Activated B cell treated with CpG ODN at 0.5 μM for 24 hours (primary cell): ENCODE results near the gene SOX5. TPM values are rescaled to one million over a fixed set of nuclear protein-coding genes. Genes with fewer than 3 reads are reported as not detected.

Experiments used
- ATAC-seq: fragments of 200-7000 bp; cut with Tn5 transposase; one replicate; pipeline ENCODE4 v1.10.0; 2021; ENCODE audit warnings: low read depth, mild to moderate bottlenecking, moderate library complexity
- CTCF ChIA-PET: fragments of 350-600 bp; sonication (Branson Sonifier 250); formaldehyde crosslinking; loops from one replicate; lab custom pipeline; 2021; ENCODE audit warnings: antibody characterized with exemption; lab: Charles Lee
- POLR2A ChIA-PET: fragments of 350-600 bp; sonication (Branson Sonifier 250); formaldehyde crosslinking; loops from one replicate; lab custom pipeline; 2021; ENCODE audit warnings: antibody characterized with exemption; lab: Charles Lee
- DNase-seq: peaks from one replicate; pipeline ENCODE4 v3.0.0; 2022
- H3K27ac Mint-ChIP-seq: one replicate; pipeline ENCODE4 v1.8.0; 2020; ENCODE audit warnings: mixed read lengths
- H3K27me3 Mint-ChIP-seq: one replicate; pipeline ENCODE4 v1.8.0; 2021; ENCODE audit warnings: mixed read lengths
- H3K36me3 Mint-ChIP-seq: one replicate; pipeline ENCODE4 v1.8.0; 2021; ENCODE audit warnings: low read depth, mixed read lengths
- H3K4me1 Mint-ChIP-seq: one replicate; pipeline ENCODE4 v1.8.0; 2021; ENCODE audit warnings: mixed read lengths
- H3K4me3 Mint-ChIP-seq: one replicate; pipeline ENCODE4 v1.8.0; 2020; ENCODE audit warnings: mild to moderate bottlenecking, mixed read lengths
- H3K9me3 Mint-ChIP-seq: one replicate; pipeline ENCODE4 v1.8.0; 2020; ENCODE audit warnings: mixed read lengths
- CTCF ChIP-seq: fragments of 200-600 bp; IDR thresholded peaks from one replicate; pipeline ENCODE4 v1.8.0; 2022; ENCODE audit warnings: antibody characterized with exemption, mild to moderate bottlenecking
- intact Hi-C: fragments of 100-400 bp; cut with micrococcal nuclease; formaldehyde crosslinking; loops from one replicate; pipeline ENCODE4 v1.15.1; 2024
- total RNA-seq: library from RNA; stranded (reverse); gene quantifications from 2 replicates; pipeline ENCODE4 v1.2.3, GENCODE V29; 2022

The SOX5 gene
- 80.5 and 85.5 TPM in 2 replicates for total RNA-seq

- Mint-ChIP-seq H3K4me1 (peaks cover 2% of the 10 kb centered on the region), H3K27ac (no peak within 1 kb of the TSS), H3K4me3 (no peak within 1 kb of the TSS), H3K27me3 (no peaks in the 10 kb centered on the region), H3K36me3 (no peaks in the 10 kb centered on the region), H3K9me3 (no peaks in the 10 kb centered on the region)
- CTCF ChIA-PET, result no interaction called here
- TF ChIP-seq CTCF, result no peak
- DNase-seq (no peak), ATAC-seq (no peak)
- intact Hi-C loops, result no loop called here
- POLR2A ChIA-PET, result no interaction called here
These were observed at the start of gene SOX5 for GRCh38 chr12:23949348-23950209. Gene SOX5, minus strand, starts transcription at chr12:23949670. Its CDS starts 69 bp downstream, at chr12:23949601.

- ATAC-seq (no peak), DNase-seq (no peak)
- Mint-ChIP-seq H3K27ac (no peak overlapping the region), H3K36me3 (no peaks in the 10 kb centered on the region), H3K4me3 (no peak overlapping the region), H3K4me1 (no peaks in the 10 kb centered on the region), H3K9me3 (no peaks in the 10 kb centered on the region), H3K27me3 (no peaks in the 10 kb centered on the region)
- CTCF ChIA-PET, result no interaction called here
- POLR2A ChIA-PET, result no interaction called here
- intact Hi-C loops, result no loop called here
- no peak for TF ChIP-seq CTCF
These were observed 37.6 kb upstream of the SOX5 start for GRCh38 chr12:23987046-23987445.

- H3K36me3 Mint-ChIP-seq, result no peaks in the 10 kb centered on the region
- no peak for TF ChIP-seq CTCF
- CTCF ChIA-PET, result no interaction called here
- ATAC-seq, result no peak
- no peak overlapping the region for H3K27ac Mint-ChIP-seq
- no peaks in the 10 kb centered on the region for H3K27me3 Mint-ChIP-seq
- no peak overlapping the region for H3K4me3 Mint-ChIP-seq
- H3K4me1 Mint-ChIP-seq, result no peaks in the 10 kb centered on the region
- intact Hi-C loops, result no loop called here
- no peak for DNase-seq
- POLR2A ChIA-PET, result no interaction called here
- H3K9me3 Mint-ChIP-seq, result no peaks in the 10 kb centered on the region
These were observed 31.4 kb upstream of the SOX5 start for GRCh38 chr12:23980826-23981225.

- ChIA-PET CTCF (no interaction called here), POLR2A (no interaction called here)
- H3K27ac Mint-ChIP-seq, result no peak overlapping the region
- DNase-seq (no peak), ATAC-seq (no peak)
- H3K4me3 Mint-ChIP-seq, result no peak overlapping the region
- H3K36me3 Mint-ChIP-seq, result no peaks in the 10 kb centered on the region
- H3K27me3 Mint-ChIP-seq, result no peaks in the 10 kb centered on the region
- no peak for TF ChIP-seq CTCF
- intact Hi-C loops, result no loop called here
- H3K9me3 Mint-ChIP-seq, result no peaks in the 10 kb centered on the region
- no peaks in the 10 kb centered on the region for H3K4me1 Mint-ChIP-seq
These were observed 15.3 kb upstream of the SOX5 start for GRCh38 chr12:23964812-23965211.

- Mint-ChIP-seq H3K4me3 (no peak overlapping the region), H3K27me3 (no peaks in the 10 kb centered on the region), H3K36me3 (no peaks in the 10 kb centered on the region), H3K27ac (no peak overlapping the region), H3K9me3 (no peaks in the 10 kb centered on the region), H3K4me1 (no peaks in the 10 kb centered on the region)
- TF ChIP-seq CTCF, result no peak
- intact Hi-C loops, result loop anchor here (2.0 kb wide), 1 partner anchor 25 kb away; no protein-coding TSS in a partner anchor
- POLR2A ChIA-PET, result no interaction called here
- ATAC-seq, result no peak
- no peak for DNase-seq
- CTCF ChIA-PET, result no interaction called here
These were observed 10.4 kb upstream of the SOX5 start for GRCh38 chr12:23959826-23960225.
